ENCODE data around the gene TMEM271. TPM values are rescaled to one million over a fixed set of nuclear protein-coding genes. Genes with fewer than 3 reads are reported as not detected.
A peak's percentile ranks its signal among the peaks of the same experiment; 100 is the strongest.

TMEM271 gene
- 0.26 and 0.32 TPM in 2 replicates for total RNA-seq
- long read RNA-seq: 0 reads

DNA sequence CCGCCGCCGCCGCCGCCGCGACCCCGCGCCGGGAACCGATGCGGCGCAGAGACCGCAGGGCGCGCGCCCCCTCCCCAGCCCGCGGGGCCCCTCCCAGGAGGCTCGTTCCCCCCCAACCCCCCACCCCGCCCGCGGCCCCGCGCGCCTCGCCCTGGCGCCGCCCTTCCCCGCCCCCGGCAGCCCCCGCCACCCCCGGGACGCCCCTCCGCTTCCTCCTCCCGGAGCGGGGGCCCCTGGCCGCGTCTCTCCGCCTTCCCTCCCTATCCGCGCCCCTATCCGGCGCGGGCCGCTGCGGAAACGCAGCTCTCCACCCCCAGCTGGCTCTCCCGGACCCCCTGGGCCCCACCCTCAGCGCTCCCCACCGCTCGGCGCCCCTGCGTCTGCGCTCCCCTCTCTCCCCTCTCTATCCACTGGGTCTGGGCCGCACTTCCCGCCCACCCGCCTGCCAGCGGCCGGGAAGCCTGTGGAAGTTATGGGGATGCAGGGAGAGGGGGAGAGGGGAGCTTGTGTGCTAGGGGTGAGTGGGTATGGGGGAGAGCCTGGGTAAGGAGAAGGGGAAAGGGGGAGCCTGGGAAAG is at the start of gene TMEM271:
TMEM271 (minus strand) TSS at position 51 of the 577 bp plus-strand sequence. CDS start 233 bp downstream, outside the sequence.
- Mint-ChIP-seq H3K9me3 (no peaks in the 10 kb centered on the region), H3K4me1 (peaks cover 22% of the 10 kb centered on the region), H3K4me3 (peak within 1 kb of the TSS; percentile 76), H3K36me3 (ENCODE audit: low read depth) (peaks cover 2% of the 10 kb centered on the region), H3K27ac (ENCODE audit: unreplicated experiment) (no peak within 1 kb of the TSS), H3K27me3 (ENCODE audit: low read depth) (peaks cover 84% of the 10 kb centered on the region)
- DNase-seq (ENCODE audit: low read depth, low spot score): no peak
- TF ChIP-seq CTCF (conservative IDR thresholded peaks at IDR 0.05): no peak

DNA sequence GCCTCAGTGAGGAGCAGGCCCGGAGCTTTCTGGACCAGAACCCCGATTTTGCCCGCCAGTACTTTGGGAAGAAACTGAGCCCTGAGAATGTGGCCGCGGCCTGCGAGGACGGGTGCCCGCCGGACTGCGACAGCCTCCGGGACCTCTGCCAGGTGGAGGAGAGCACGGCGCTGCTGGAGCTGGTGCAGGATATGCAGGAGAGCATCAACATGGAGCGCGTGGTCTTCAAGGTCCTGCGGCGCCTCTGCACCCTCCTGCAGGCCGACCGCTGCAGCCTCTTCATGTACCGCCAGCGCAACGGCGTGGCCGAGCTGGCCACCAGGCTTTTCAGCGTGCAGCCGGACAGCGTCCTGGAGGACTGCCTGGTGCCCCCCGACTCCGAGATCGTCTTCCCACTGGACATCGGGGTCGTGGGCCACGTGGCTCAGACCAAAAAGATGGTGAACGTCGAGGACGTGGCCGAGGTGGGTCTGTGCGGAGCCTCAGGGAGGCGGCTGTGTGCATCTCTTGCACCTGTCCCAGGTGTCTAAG is 49.6 kb upstream of the TMEM271 start:
- peaks cover 3% of the 10 kb centered on the region for H3K4me1 Mint-ChIP-seq
- DNase-seq (ENCODE audit: low read depth, low spot score): no peak

GRCh38 chr4:624705-625590 is 48.9 kb upstream of the TMEM271 start, which contains the start of gene PDE6B:
TSS of gene PDE6B (plus strand) at chr4:625573. CDS start at chr4:625627, 54 bp downstream.
- Mint-ChIP-seq H3K9me3 (peaks cover 2% of the 10 kb centered on the region), H3K36me3 (ENCODE audit: low read depth) (no peaks in the 10 kb centered on the region), H3K4me3 (no peak within 1 kb of the TSS), H3K27ac (ENCODE audit: unreplicated experiment) (no peak within 1 kb of the TSS), H3K4me1 (peaks cover 3% of the 10 kb centered on the region), H3K27me3 (ENCODE audit: low read depth) (peaks cover 15% of the 10 kb centered on the region)
- no peak for TF ChIP-seq CTCF (conservative IDR thresholded peaks at IDR 0.05)
- DNase-seq (ENCODE audit: low read depth, low spot score): no peak

More for the DNA sequence above, 49.6 kb upstream of the TMEM271 start:
- Mint-ChIP-seq H3K36me3 (ENCODE audit: low read depth) (no peaks in the 10 kb centered on the region), H3K4me3 (no peak overlapping the region), H3K27ac (ENCODE audit: unreplicated experiment) (no peak overlapping the region), H3K27me3 (ENCODE audit: low read depth) (peaks cover 10% of the 10 kb centered on the region), H3K9me3 (peaks cover 2% of the 10 kb centered on the region)
- TF ChIP-seq CTCF (conservative IDR thresholded peaks at IDR 0.05): no peak

- H3K27ac Mint-ChIP-seq (ENCODE audit: unreplicated experiment): no peak overlapping the region
- peaks cover 3% of the 10 kb centered on the region for H3K4me1 Mint-ChIP-seq
- no peak for TF ChIP-seq CTCF (conservative IDR thresholded peaks at IDR 0.05)
- H3K27me3 Mint-ChIP-seq (ENCODE audit: low read depth): peaks cover 15% of the 10 kb centered on the region
- peaks cover 2% of the 10 kb centered on the region for H3K9me3 Mint-ChIP-seq
- DNase-seq (ENCODE audit: low read depth, low spot score): no peak
- H3K4me3 Mint-ChIP-seq: no peak overlapping the region
- H3K36me3 Mint-ChIP-seq (ENCODE audit: low read depth): no peaks in the 10 kb centered on the region
Observed at GRCh38 chr4:623914-624566, 47.9 kb upstream of the TMEM271 start.
